Fibroblast of skin of left biceps (primary cell): ENCODE measurements around the gene PSMB8.
"Not testable (repeated sequence)": the region's sequence is repeated elsewhere in the genome, so short reads cannot be mapped to it uniquely, and the experiment has no call there.

ENCODE experiments used
- DNase-seq, 2 experiments: peaks; one replicate each; pipeline ENCODE4 v3.0.0-alpha.2; 2013; ENCODE audit warnings: low read depth in 2 of 2

PSMB8 gene

GRCh38 chr6:32838114-32838958, 5.5 kb downstream of the PSMB8 start, which contains the start of gene TAP2:
TSS of gene TAP2 (minus strand) at chr6:32838739. CDS start at chr6:32838233, 506 bp downstream.
- peak; percentile 70 to 73 for DNase-seq

GRCh38 chr6:32837651-32838113, 6.2 kb downstream of the PSMB8 start:
- no peak for DNase-seq

- DNase-seq: no peak
Observed at GRCh38 chr6:32836873-32837272, 7.0 kb downstream of the PSMB8 start.

- no peak for DNase-seq
Observed at GRCh38 chr6:32835167-32835893, 8.5 kb downstream of the PSMB8 start.

GRCh38 chr6:32833664-32834063, 10.2 kb downstream of the PSMB8 start:
- no peak for DNase-seq

- DNase-seq: no peak
Observed at GRCh38 chr6:32832535-32832934, 11.3 kb downstream of the PSMB8 start.

GRCh38 chr6:32830936-32831335, 12.9 kb downstream of the PSMB8 start:
- no peak for DNase-seq

GRCh38 chr6:32830017-32830416, 13.8 kb downstream of the PSMB8 start:
- no peak for DNase-seq

GRCh38 chr6:32829495-32829894, 14.4 kb downstream of the PSMB8 start:
- DNase-seq: no peak

GRCh38 chr6:32827025-32827424, 16.8 kb downstream of the PSMB8 start:
- no peak for DNase-seq

GRCh38 chr6:32825966-32826365, 17.9 kb downstream of the PSMB8 start:
- peak in 1 of 2 experiments; percentile 5 for DNase-seq

- peak in 1 of 2 experiments; percentile 25 for DNase-seq
Observed at GRCh38 chr6:32819729-32820128, 24.1 kb downstream of the PSMB8 start.

- DNase-seq: no peak
Observed at GRCh38 chr6:32818867-32819266, 25.0 kb downstream of the PSMB8 start.

- no peak for DNase-seq
Observed at GRCh38 chr6:32816746-32817204, 27.1 kb downstream of the PSMB8 start, which contains the start of gene HLA-DOB. TSS of gene HLA-DOB (minus strand) at chr6:32817002. CDS start at chr6:32816951, 51 bp downstream.

GRCh38 chr6:32815996-32816395, 27.9 kb downstream of the PSMB8 start:
- no peak for DNase-seq

GRCh38 chr6:32815115-32815514, 28.7 kb downstream of the PSMB8 start:
- peak in 1 of 2 experiments; percentile 15 for DNase-seq

- no peak for DNase-seq
Observed at GRCh38 chr6:32814145-32814544, 29.7 kb downstream of the PSMB8 start.

- DNase-seq: no peak
Observed at GRCh38 chr6:32809171-32809570, 34.7 kb downstream of the PSMB8 start.

- no peak for DNase-seq
Observed at GRCh38 chr6:32807020-32807580, 36.7 kb downstream of the PSMB8 start.

- not testable (repeated sequence) for DNase-seq
Observed at GRCh38 chr6:32805404-32805803, 38.4 kb downstream of the PSMB8 start.

- no peak for DNase-seq
Observed at GRCh38 chr6:32803416-32803815, 40.4 kb downstream of the PSMB8 start.

- DNase-seq: no peak
Observed at GRCh38 chr6:32799740-32800139, 44.1 kb downstream of the PSMB8 start.
